Osteocyte (in vitro differentiated cells): ENCODE results near the gene COX7B2. TPM values are rescaled to one million over a fixed set of nuclear protein-coding genes. Genes with fewer than 3 reads are reported as not detected.

ENCODE experiments used
- DNase-seq: peaks from one replicate; pipeline ENCODE4 v3.0.0; 2021; ENCODE audit warnings: mixed read lengths; ENCODE audit not compliant: unreplicated experiment; ENCODE audit errors: extremely low spot score
- H3K27ac Mint-ChIP-seq: one replicate; pipeline ENCODE4 v1.8.0; 2021; ENCODE audit warnings: mild to moderate bottlenecking, mixed read lengths; ENCODE audit not compliant: unreplicated experiment
- H3K27me3 Mint-ChIP-seq: one replicate; pipeline ENCODE4 v1.8.0; 2021; ENCODE audit warnings: mixed read lengths; ENCODE audit not compliant: unreplicated experiment
- H3K36me3 Mint-ChIP-seq: one replicate; pipeline ENCODE4 v1.8.0; 2021; ENCODE audit warnings: mixed read lengths; ENCODE audit not compliant: unreplicated experiment
- H3K4me1 Mint-ChIP-seq: one replicate; pipeline ENCODE4 v1.8.0; 2021; ENCODE audit warnings: mixed read lengths; ENCODE audit not compliant: unreplicated experiment
- H3K4me3 Mint-ChIP-seq: one replicate; pipeline ENCODE4 v1.8.0; 2021; ENCODE audit warnings: mild to moderate bottlenecking, moderate library complexity, mixed read lengths; ENCODE audit not compliant: unreplicated experiment
- H3K9me3 Mint-ChIP-seq: one replicate; pipeline ENCODE4 v1.8.0; 2021; ENCODE audit warnings: mixed read lengths; ENCODE audit not compliant: unreplicated experiment
- total RNA-seq: library from RNA; stranded (reverse); gene quantifications from 2 replicates; pipeline ENCODE4 v1.2.1, GENCODE V29; 2021
- TF ChIP-seq, protein P1 (sequence below): fragments of 200-600 bp; sonication (generic); IDR thresholded peaks from 2 replicates; pipeline ENCODE4 v1.5.0; 2021; ENCODE audit warnings: antibody characterized with exemption, mild to moderate bottlenecking, moderate library complexity

The COX7B2 gene
- total RNA-seq, 1 donor from 2014 or later: not detected

DNA sequence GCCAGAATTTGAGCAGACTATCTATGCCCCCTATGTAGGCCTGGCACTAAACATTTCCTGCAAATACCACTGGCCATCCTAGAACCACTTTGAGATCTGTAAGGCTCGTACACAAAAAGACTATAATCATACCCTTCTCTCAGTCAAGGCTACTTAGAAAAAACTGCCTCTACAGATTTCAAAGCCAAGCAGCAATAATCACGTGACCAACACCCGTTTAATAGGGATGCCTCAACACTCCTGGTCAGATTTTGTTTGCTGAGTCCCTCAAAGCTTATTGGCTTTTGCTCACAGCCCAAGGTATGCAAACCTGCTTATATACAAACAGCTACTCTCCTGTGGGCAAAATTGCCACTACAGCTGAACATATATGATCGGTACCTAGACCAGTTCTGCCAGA is 897 bp downstream of the COX7B2 start:
- Mint-ChIP-seq H3K27me3 (peaks cover 10% of the 10 kb centered on the region), H3K4me1 (no peaks in the 10 kb centered on the region)
- TF ChIP-seq, protein P1, sequence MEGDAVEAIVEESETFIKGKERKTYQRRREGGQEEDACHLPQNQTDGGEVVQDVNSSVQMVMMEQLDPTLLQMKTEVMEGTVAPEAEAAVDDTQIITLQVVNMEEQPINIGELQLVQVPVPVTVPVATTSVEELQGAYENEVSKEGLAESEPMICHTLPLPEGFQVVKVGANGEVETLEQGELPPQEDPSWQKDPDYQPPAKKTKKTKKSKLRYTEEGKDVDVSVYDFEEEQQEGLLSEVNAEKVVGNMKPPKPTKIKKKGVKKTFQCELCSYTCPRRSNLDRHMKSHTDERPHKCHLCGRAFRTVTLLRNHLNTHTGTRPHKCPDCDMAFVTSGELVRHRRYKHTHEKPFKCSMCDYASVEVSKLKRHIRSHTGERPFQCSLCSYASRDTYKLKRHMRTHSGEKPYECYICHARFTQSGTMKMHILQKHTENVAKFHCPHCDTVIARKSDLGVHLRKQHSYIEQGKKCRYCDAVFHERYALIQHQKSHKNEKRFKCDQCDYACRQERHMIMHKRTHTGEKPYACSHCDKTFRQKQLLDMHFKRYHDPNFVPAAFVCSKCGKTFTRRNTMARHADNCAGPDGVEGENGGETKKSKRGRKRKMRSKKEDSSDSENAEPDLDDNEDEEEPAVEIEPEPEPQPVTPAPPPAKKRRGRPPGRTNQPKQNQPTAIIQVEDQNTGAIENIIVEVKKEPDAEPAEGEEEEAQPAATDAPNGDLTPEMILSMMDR: no peak

DNA sequence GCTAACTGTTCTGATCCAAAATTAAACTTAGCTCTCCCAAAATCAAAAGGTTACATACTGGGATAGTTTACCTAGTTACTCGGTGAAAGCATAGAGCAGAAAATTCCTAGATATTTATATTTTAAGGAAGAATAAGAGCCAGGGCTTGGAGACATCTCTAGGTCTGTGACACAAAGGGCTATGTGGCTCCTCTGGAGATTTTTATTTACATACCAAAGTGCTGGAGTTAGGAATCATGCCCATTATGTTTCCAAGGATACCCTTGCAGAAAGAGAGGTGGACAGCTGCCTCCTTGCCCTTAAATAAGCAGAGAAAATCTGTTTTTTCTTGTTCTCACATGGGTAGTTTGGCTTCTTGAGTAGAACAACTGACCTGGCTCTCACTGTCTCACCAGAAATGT is 9.0 kb downstream of the COX7B2 start:
- DNase-seq: no peak
- no peaks in the 10 kb centered on the region for H3K9me3 Mint-ChIP-seq
- H3K36me3 Mint-ChIP-seq: no peaks in the 10 kb centered on the region
- H3K27ac Mint-ChIP-seq: no peak overlapping the region
- H3K4me3 Mint-ChIP-seq: no peak overlapping the region
- TF ChIP-seq, protein P1: no peak
- peaks cover 4% of the 10 kb centered on the region for H3K27me3 Mint-ChIP-seq
- H3K4me1 Mint-ChIP-seq: no peaks in the 10 kb centered on the region

More for the DNA sequence above, 897 bp downstream of the COX7B2 start:
- Mint-ChIP-seq H3K9me3 (no peaks in the 10 kb centered on the region), H3K27ac (no peak overlapping the region), H3K4me3 (no peak overlapping the region), H3K36me3 (no peaks in the 10 kb centered on the region)
- no peak for DNase-seq

DNA sequence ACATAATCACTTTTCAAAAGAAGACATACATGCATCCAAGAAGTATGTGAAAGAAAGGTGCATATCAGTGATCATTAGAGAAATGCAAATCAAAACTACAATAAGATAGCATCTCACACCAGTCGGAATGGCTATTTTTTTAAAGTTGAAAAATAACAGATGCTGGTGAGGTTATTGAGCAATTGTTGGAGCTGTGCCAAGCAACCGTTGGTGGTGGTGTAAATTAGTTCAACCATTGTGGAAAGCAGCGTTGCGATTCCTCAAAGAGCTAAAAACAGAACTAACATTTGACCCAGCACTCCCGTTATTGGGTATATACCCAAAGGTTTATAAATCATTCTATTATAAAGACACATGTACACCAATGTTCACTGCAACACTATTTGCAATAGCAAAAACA is 14.2 kb downstream of the COX7B2 start:
- Mint-ChIP-seq H3K4me1 (no peaks in the 10 kb centered on the region), H3K4me3 (no peak overlapping the region)

DNA sequence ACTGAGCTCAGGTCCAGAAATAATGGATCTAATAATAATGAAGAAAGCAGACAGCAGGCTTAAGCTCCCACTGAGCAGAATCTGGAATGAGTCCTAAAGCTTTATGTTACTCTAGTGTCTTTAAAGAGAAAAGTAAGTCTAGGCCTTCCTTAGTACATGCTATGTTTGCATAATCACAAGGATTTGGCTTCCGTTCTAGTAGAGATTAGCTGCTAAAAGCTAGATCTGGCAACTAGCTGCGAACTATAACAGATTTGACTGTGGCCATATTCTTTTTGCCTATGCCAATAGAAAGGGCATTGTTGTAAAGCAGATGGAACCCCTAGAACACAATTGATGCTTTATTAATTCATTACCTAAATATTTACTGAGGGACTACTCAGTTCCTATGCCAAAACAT is 19.0 kb downstream of the COX7B2 start:
- no peaks in the 10 kb centered on the region for H3K9me3 Mint-ChIP-seq
- TF ChIP-seq, protein P1: no peak
- H3K27ac Mint-ChIP-seq: no peak overlapping the region
- H3K4me1 Mint-ChIP-seq: no peaks in the 10 kb centered on the region
- no peak for DNase-seq
- H3K36me3 Mint-ChIP-seq: no peaks in the 10 kb centered on the region
- peaks cover 6% of the 10 kb centered on the region for H3K27me3 Mint-ChIP-seq
- H3K4me3 Mint-ChIP-seq: no peak overlapping the region

More for the DNA sequence above, 14.2 kb downstream of the COX7B2 start:
- Mint-ChIP-seq H3K27ac (no peak overlapping the region), H3K36me3 (no peaks in the 10 kb centered on the region), H3K9me3 (no peaks in the 10 kb centered on the region), H3K27me3 (peaks cover 4% of the 10 kb centered on the region)
- TF ChIP-seq, protein P1: no peak
- DNase-seq: no peak

DNA sequence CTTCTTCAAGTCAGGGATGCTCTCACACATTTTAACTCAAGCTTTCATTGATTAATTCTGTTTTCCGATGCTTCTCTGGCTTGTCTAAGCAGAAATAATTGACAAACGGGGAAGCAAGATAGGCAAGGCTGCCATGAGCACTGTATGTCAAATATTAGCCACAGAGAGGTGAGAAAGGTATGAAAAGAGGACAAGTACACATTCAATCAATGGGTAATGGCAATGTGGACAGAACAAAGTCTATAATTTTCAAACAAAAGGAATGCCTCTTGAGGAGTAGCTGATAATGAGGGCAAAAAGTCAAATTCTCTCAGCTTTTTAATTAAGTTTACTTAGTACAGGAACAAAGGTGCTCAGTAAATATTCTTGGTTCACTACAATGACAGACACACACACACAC is 19.6 kb downstream of the COX7B2 start:
- no peak for DNase-seq
- TF ChIP-seq, protein P1: no peak
- Mint-ChIP-seq H3K27me3 (peaks cover 8% of the 10 kb centered on the region), H3K4me1 (no peaks in the 10 kb centered on the region), H3K36me3 (no peaks in the 10 kb centered on the region), H3K27ac (no peak overlapping the region), H3K9me3 (no peaks in the 10 kb centered on the region), H3K4me3 (no peak overlapping the region)
